Suprapubic skin (tissue), 3 donors: ENCODE measurements around the gene CACNA2D3.

Experiments
- CTCF ChIP-seq, 2 donors: fragments of 200-600 bp in 1 of 2; fragments of 450-650 bp in 1 of 2; sonication (generic) in 1 of 2; IDR thresholded peaks; one replicate each; pipeline ENCODE4 v1.5.1; 2016 to 2019; ENCODE audit warnings: antibody characterized with exemption in 2 of 2, mild to moderate bottlenecking in 1 of 2, moderate library complexity in 1 of 2
- POLR2A ChIP-seq, 2 donors: fragments of 450-650 bp; IDR thresholded peaks; one replicate each; pipeline ENCODE4 v1.6.1; 2017; ENCODE audit warnings: antibody characterized with exemption in 2 of 2, mild to moderate bottlenecking in 2 of 2, moderate library complexity in 2 of 2

- TF ChIP-seq CTCF (IDR thresholded peaks at IDR 0.05) (no peak), POLR2A (IDR thresholded peaks at IDR 0.05) (no peak)
Measured at GRCh38 chr3:54965746-54966145, 843.4 kb downstream of the CACNA2D3 start.
